GM12892 (cell line): ENCODE measurements around the gene CD101.

Experiments
- POLR2A ChIP-seq: IDR thresholded peaks from 2 replicates; pipeline ENCODE4 v1.6.1; 2011; ENCODE audit warnings: low read depth, low read length, control low read depth
- POLR2AphosphoS5 ChIP-seq: IDR thresholded peaks from 2 replicates; pipeline ENCODE4 v1.6.1; 2011; ENCODE audit warnings: low read depth, low read length, control low read depth
- TAF1 ChIP-seq: IDR thresholded peaks from 2 replicates; pipeline ENCODE4 v1.6.1; 2011; ENCODE audit warnings: low read depth, mild to moderate bottlenecking, control low read depth, low read length, borderline replicate concordance

DNA sequence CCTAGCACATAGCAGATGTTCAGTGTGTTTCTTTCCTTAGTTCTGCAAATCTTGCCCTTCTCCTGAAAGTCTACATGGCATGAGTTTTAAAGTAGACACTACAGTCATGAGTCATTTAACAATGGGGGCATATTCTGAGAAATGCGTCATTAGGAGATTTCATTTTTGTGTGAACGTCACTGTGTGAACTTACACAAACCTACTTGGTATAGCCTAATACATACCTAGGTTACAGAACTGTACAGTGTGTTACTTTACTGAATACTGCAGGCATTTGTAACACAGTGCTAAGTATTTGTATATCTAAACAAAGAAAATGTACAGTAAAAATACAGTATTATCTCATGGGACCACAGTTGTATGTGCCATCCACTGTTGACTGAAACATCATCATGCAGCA lies 68.6 kb downstream of the CD101 start:
- TF ChIP-seq POLR2A, result no peak
- TF ChIP-seq TAF1, result no peak
- no peak for TF ChIP-seq POLR2AphosphoS5
